ENCODE results near the gene RNF217. TPM values are rescaled to one million over a fixed set of nuclear protein-coding genes. Genes with fewer than 3 reads are reported as not detected.

Gene RNF217
- total RNA-seq, 1 experiment from 2014 or later = 37.7 TPM

GRCh38 chr6:124928851-124929250 lies 33.4 kb upstream of the RNF217 start:
- no peak overlapping the region for H3K27ac ChIP-seq (ENCODE audit: low read length)
- POLR2A ChIA-PET = no interaction called here
- no peak for DNase-seq (ENCODE audit: low read depth, low spot score)

GRCh38 chr6:124937645-124938044 lies 24.6 kb upstream of the RNF217 start:
- POLR2A ChIA-PET = no interaction called here
- no peaks in the 10 kb centered on the region for H3K27me3 ChIP-seq (ENCODE audit: control insufficient read depth, insufficient read depth, low read length)
- no peak for TF ChIP-seq CTCF (IDR thresholded peaks at IDR 0.05)
- no peak for TF ChIP-seq POLR2AphosphoS5 (IDR thresholded peaks at IDR 0.05; ENCODE audit: low read depth, low read length)
- no peak for TF ChIP-seq TCF7L2 (IDR thresholded peaks at IDR 0.05; ENCODE audit: low read depth, low read length)
- TF ChIP-seq SIN3A (IDR thresholded peaks at IDR 0.05; ENCODE audit: borderline replicate concordance, insufficient read depth, low read depth, low read length) = no peak
- no peak for TF ChIP-seq REST (IDR thresholded peaks at IDR 0.05; ENCODE audit: insufficient read depth in 1 of 2, low read depth in 2 of 2, low read length in 1 of 2)
- intact Hi-C loops (cut with micrococcal nuclease; ENCODE audit: unreplicated experiment) = no loop called here
- in situ Hi-C loops (cut with HindIII; ENCODE audit: low pct_unique_long_range_greater_than_20kb, low sequenced_read_pairs) = no loop called here
- DNase-seq (ENCODE audit: low read depth, low spot score) (no peak), ATAC-seq (no peak)
- H3K27ac ChIP-seq (ENCODE audit: low read length) = no peak overlapping the region
- H3K4me1 ChIP-seq (ENCODE audit: control insufficient read depth, insufficient read depth, low read length) = no peaks in the 10 kb centered on the region
- no TSS peak for BruUV-seq (replicated peaks)
- no peaks in the 10 kb centered on the region for H3K9me3 ChIP-seq (ENCODE audit: control insufficient read depth, insufficient read depth, low read depth, low read length)
- no peaks in the 10 kb centered on the region for H3K36me3 ChIP-seq (ENCODE audit: control insufficient read depth, insufficient read depth, low read length)
- no peak overlapping the region for H3K4me3 ChIP-seq (ENCODE audit: low read depth in 2 of 2, low read length in 2 of 2)
- CTCF ChIA-PET = no interaction called here

More at GRCh38 chr6:124928851-124929250, 33.4 kb upstream of the RNF217 start:
- H3K36me3 ChIP-seq (ENCODE audit: control insufficient read depth, insufficient read depth, low read length) = no peaks in the 10 kb centered on the region
- H3K9me3 ChIP-seq (ENCODE audit: control insufficient read depth, insufficient read depth, low read depth, low read length) = no peaks in the 10 kb centered on the region
- no peak overlapping the region for H3K4me3 ChIP-seq (ENCODE audit: low read depth in 2 of 2, low read length in 2 of 2)
- no peaks in the 10 kb centered on the region for H3K27me3 ChIP-seq (ENCODE audit: control insufficient read depth, insufficient read depth, low read length)
- no TSS peak for BruUV-seq (replicated peaks)
- in situ Hi-C loops (cut with HindIII; ENCODE audit: low pct_unique_long_range_greater_than_20kb, low sequenced_read_pairs) (no loop called here), intact Hi-C loops (cut with micrococcal nuclease; ENCODE audit: unreplicated experiment) (no loop called here)
- CTCF ChIA-PET = no interaction called here
- no peak for ATAC-seq
- no peaks in the 10 kb centered on the region for H3K4me1 ChIP-seq (ENCODE audit: control insufficient read depth, insufficient read depth, low read length)
- TF ChIP-seq POLR2AphosphoS5 (IDR thresholded peaks at IDR 0.05; ENCODE audit: low read depth, low read length) (no peak), REST (IDR thresholded peaks at IDR 0.05; ENCODE audit: insufficient read depth in 1 of 2, low read depth in 2 of 2, low read length in 1 of 2) (no peak), SIN3A (IDR thresholded peaks at IDR 0.05; ENCODE audit: borderline replicate concordance, insufficient read depth, low read depth, low read length) (no peak), CTCF (IDR thresholded peaks at IDR 0.05) (no peak), TCF7L2 (IDR thresholded peaks at IDR 0.05; ENCODE audit: low read depth, low read length) (no peak)
